ENCODE measurements around the gene RBM33.
A peak's percentile ranks its signal among the peaks of the same experiment; 100 is the strongest.

Gene RBM33

DNA sequence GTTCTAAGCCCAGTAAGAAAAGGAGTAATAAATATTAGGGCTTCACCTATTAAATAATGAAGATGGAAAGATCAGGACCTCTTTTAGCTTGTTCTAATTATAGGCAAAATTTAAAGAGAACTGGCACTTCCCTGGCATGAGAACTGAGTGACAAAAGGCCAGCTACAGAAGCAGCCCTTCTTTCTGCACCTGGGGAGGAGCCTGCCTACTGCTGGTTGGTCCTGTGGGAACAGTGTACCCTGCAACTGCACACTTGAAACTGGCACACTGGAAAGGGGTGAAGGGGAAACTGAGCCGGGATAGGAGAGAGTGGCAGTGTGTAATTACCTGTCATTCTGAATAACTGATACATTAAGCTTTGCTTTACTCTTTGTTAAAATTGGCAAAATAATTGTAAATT lies 87.4 kb downstream of the RBM33 start:
- TF ChIP-seq, protein P1, sequence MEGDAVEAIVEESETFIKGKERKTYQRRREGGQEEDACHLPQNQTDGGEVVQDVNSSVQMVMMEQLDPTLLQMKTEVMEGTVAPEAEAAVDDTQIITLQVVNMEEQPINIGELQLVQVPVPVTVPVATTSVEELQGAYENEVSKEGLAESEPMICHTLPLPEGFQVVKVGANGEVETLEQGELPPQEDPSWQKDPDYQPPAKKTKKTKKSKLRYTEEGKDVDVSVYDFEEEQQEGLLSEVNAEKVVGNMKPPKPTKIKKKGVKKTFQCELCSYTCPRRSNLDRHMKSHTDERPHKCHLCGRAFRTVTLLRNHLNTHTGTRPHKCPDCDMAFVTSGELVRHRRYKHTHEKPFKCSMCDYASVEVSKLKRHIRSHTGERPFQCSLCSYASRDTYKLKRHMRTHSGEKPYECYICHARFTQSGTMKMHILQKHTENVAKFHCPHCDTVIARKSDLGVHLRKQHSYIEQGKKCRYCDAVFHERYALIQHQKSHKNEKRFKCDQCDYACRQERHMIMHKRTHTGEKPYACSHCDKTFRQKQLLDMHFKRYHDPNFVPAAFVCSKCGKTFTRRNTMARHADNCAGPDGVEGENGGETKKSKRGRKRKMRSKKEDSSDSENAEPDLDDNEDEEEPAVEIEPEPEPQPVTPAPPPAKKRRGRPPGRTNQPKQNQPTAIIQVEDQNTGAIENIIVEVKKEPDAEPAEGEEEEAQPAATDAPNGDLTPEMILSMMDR (conservative IDR thresholded peaks at IDR 0.05; ENCODE audit: control insufficient read depth, insufficient read depth, low read depth, low read length) = no peak
- no peak overlapping the region for H3K4me3 ChIP-seq (ENCODE audit: control insufficient read depth, low read depth, low read length)
- no peak for DNase-seq (ENCODE audit: low read depth)

DNA sequence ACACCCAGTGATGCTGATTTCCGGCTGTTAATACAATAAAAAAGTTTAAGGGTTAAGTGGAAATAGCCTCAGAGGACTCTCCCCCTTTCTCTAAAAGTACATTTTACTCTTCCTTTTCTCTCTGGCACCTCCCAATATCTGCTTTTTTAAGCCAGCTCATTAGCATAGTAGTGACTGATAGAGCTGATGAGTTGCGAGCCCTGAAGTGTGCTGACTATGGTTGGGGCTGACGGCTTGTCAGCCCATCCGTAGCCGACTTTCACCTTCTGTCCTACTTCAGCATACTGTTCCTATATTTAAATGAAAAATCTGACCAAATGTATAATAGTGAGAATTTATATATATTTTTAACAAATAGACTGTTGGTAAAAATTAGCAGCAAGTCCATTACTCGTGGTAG lies 87.8 kb downstream of the RBM33 start:
- H3K4me3 ChIP-seq (ENCODE audit: control insufficient read depth, low read depth, low read length) = no peak overlapping the region
- DNase-seq (ENCODE audit: low read depth) = no peak
- TF ChIP-seq, protein P1 (conservative IDR thresholded peaks at IDR 0.05; ENCODE audit: control insufficient read depth, insufficient read depth, low read depth, low read length) = no peak

DNA sequence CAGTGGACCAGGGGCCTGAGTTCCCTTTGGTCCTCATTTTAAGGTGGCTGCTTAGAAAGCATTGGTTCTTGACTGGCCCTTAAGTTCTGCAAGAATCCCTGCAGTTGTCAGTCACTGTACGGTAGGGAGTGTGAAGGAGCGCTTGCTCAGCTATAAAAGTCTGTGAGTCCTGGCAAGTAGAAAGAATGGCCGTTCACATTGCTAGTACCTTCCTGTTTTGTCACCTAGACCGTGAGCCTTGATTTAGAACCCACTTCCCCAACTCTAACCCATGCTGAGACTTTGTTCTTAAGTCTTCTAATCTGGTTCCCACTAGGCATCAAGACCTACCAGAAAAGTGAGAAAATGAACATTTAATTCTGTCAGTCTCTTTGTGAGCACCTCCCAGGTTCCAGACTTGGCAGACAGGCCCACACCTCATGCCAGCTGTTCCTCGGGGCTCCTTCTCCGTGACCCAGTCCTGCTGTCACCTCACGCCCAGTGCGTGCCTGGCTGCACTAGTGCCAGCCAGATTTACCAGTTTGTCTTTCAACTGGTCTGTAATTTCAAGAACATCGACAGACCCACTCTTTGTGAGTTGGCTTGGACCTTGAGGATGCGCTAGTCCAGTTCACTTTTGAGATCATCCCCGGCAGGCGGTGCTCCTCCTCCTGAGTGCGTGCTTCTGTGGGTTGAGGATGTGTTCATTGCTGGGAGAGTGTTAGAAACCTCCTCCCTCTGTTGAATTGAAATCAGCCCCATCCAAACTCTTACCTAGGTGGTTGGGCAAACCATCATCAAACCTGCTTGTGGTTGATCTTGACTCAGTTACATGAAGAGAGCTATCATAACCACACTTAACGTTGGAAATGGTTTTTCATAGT lies 89.4 kb downstream of the RBM33 start:
- TF ChIP-seq, protein P1 (conservative IDR thresholded peaks at IDR 0.05; ENCODE audit: control insufficient read depth, insufficient read depth, low read depth, low read length) = no peak
- no peak overlapping the region for H3K4me3 ChIP-seq (ENCODE audit: control insufficient read depth, low read depth, low read length)
- DNase-seq (ENCODE audit: low read depth) = no peak

DNA sequence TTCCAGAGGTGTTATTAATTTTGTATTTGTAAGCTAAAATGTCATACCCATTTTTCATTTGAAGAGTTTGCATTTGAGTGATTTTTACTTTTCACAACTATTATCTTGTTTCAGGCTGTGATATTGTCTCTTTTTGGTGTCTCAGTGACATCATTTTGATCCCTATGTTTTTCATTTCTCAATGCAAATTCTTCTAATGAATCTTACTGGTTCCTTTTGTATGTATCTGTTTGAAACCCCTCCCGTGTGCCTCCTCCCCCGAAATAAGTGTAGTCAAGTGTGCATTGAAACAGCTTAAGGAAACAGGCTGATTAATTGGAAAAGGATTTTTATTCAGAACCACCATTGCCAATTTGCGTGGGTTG lies 90.0 kb downstream of the RBM33 start:
- no peak overlapping the region for H3K4me3 ChIP-seq (ENCODE audit: control insufficient read depth, low read depth, low read length)
- TF ChIP-seq, protein P1 (conservative IDR thresholded peaks at IDR 0.05; ENCODE audit: control insufficient read depth, insufficient read depth, low read depth, low read length) = no peak
- DNase-seq (ENCODE audit: low read depth) = peak; percentile 39

DNA sequence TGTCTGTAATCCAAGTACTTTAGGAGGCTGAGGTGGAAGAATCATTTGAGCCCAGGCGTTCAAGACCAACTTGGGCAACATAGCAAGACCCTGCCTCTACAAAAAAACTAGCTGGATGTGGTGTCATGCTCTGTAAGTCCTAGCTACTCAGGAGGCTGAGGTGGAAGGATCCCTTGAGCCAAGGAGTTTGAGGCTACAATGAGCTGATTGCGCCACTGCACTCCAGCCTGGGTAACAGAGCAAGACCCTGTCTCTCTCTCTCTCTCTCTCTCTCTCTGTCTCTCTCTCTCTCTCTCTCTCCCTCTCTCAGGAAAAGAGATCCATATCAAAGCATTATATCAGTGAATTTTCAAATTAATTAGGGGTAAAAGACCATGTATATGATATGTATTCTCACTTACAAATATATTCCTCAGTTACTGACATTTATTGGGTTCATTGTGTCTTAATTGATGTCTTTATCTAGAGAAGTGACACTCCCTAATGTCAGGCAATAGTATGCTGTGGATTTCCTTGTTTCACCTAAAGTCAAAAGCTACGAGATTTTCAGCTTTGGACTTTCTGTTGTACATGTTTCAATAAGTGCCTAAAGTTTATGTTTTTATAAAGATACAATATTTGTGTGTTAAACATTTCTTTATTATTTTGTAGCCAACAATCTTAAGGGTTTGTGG lies 91.1 kb downstream of the RBM33 start:
- no peak for DNase-seq (ENCODE audit: low read depth)
- TF ChIP-seq, protein P1 (conservative IDR thresholded peaks at IDR 0.05; ENCODE audit: control insufficient read depth, insufficient read depth, low read depth, low read length) = no peak
- H3K4me3 ChIP-seq (ENCODE audit: control insufficient read depth, low read depth, low read length) = no peak overlapping the region

DNA sequence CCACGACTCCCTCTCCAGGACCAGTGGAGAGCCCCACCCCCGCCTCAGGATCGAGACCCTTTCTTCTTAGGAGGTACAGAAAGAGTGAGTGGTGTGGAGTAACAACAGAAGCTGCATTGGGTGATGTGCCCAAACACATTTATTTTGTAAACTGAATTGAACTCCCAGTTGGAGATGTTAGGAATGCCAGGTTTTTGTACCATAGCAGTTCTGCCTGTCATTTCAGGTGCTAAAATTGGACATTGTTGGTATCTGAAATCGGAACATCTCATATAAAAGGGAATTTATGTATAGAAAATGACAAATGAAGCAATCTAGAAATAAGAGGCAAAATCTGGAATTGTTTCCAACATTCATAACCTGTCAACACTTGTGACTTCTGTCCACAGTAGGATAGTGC lies 93.1 kb downstream of the RBM33 start:
- H3K4me3 ChIP-seq (ENCODE audit: control insufficient read depth, low read depth, low read length) = no peak overlapping the region
- TF ChIP-seq, protein P1 (conservative IDR thresholded peaks at IDR 0.05; ENCODE audit: control insufficient read depth, insufficient read depth, low read depth, low read length) = no peak
- DNase-seq (ENCODE audit: low read depth) = no peak
